B cell (primary cell): ENCODE measurements around the gene SFTPD. TPM values are rescaled to one million over a fixed set of nuclear protein-coding genes. Genes with fewer than 3 reads are reported as not detected.

Experiments used
- ATAC-seq: fragments of 200-7000 bp; cut with Tn5 transposase; one replicate; pipeline ENCODE4 v1.10.0; 2021; ENCODE audit warnings: low read depth, mild to moderate bottlenecking, moderate number of reproducible peaks, moderate library complexity
- CTCF ChIA-PET: fragments of 350-600 bp; sonication (Branson Sonifier 250); formaldehyde crosslinking; loops from one replicate; lab custom pipeline; 2021; ENCODE audit warnings: antibody characterized with exemption, inconsistent platforms; lab: Charles Lee
- POLR2A ChIA-PET: fragments of 350-600 bp; sonication (Branson Sonifier 250); formaldehyde crosslinking; loops from one replicate; lab custom pipeline; 2021; ENCODE audit warnings: antibody characterized with exemption; lab: Charles Lee
- DNase-seq: peaks from one replicate; pipeline ENCODE4 v3.0.0; 2013
- H2AFZ ChIP-seq: 2 replicates; pipeline ENCODE4 v1.6.1; 2012; ENCODE audit warnings: mild to moderate bottlenecking, low read depth, low read length; ENCODE audit not compliant: insufficient read depth, poor library complexity, severe bottlenecking
- H3K27ac ChIP-seq, 2 donors: 1 replicate in 1 of 2; 2 replicates in 1 of 2; pipeline ENCODE4 v1.5.1; 2012 to 2013; ENCODE audit warnings: low read length in 2 of 2, mild to moderate bottlenecking in 2 of 2, moderate library complexity in 1 of 2
- H3K27me3 ChIP-seq, 4 experiments: fragments of 200-600 bp in 1 of 4; sonication (generic) in 1 of 4; replicated peaks in 1 of 4; 1 replicate in 2 of 4; 2 replicates in 2 of 4; pipeline versions ENCODE4 v1.6.1 to v1.7.0; 2013 to 2016; ENCODE audit warnings: low read length in 3 of 4, mild to moderate bottlenecking in 2 of 4, mixed read lengths in 1 of 4, moderate library complexity in 1 of 4; ENCODE audit not compliant: insufficient read depth in 4 of 4, control insufficient read depth in 3 of 4; ENCODE audit errors: control extremely low read depth in 1 of 4
- H3K36me3 ChIP-seq, 2 experiments: replicated peaks in 1 of 2; 1 replicate in 1 of 2; 2 replicates in 1 of 2; pipeline versions ENCODE4 v1.6.1 to v1.7.1; 2013; ENCODE audit warnings: low read length in 1 of 2; ENCODE audit not compliant: insufficient read depth in 2 of 2, control insufficient read depth in 1 of 2; ENCODE audit errors: control extremely low read depth in 1 of 2, extremely low read depth in 1 of 2
- H3K4me1 ChIP-seq, 2 donors: fragments of 200-600 bp in 1 of 2; sonication (generic) in 1 of 2; 1 replicate in 1 of 2; 2 replicates in 1 of 2; pipeline versions ENCODE4 v1.5.1 to v1.6.1; 2013 to 2017; ENCODE audit warnings: low read length in 2 of 2; ENCODE audit not compliant: control insufficient read depth in 2 of 2, insufficient read depth in 2 of 2
- H3K4me2 ChIP-seq: replicated peaks from 2 replicates; pipeline ENCODE3; 2012; ENCODE audit warnings: mild to moderate bottlenecking, low read depth, low read length; ENCODE audit not compliant: poor library complexity, severe bottlenecking
- H3K4me3 ChIP-seq, 5 experiments: fragments of 200-600 bp in 1 of 5; sonication (generic) in 1 of 5; 1 replicate in 3 of 5; 2 replicates in 2 of 5; pipeline versions ENCODE4 v1.5.1 to v1.7.0; 2011 to 2016; ENCODE audit warnings: low read length in 4 of 5, mild to moderate bottlenecking in 4 of 5, low read depth in 2 of 5, control low read depth in 1 of 5, moderate library complexity in 1 of 5; ENCODE audit not compliant: insufficient read depth in 1 of 5; ENCODE audit errors: control extremely low read depth in 1 of 5, extremely low read depth in 1 of 5
- H3K79me2 ChIP-seq: fragments of 200-600 bp; sonication (generic); one replicate; pipeline ENCODE4 v1.6.0; 2016; ENCODE audit warnings: low read length; ENCODE audit not compliant: control insufficient read depth, insufficient read depth
- H3K9ac ChIP-seq: fragments of 200-600 bp; sonication (generic); 2 replicates; pipeline ENCODE4 v1.6.1; 2017; ENCODE audit warnings: mild to moderate bottlenecking, low read length, moderate library complexity
- H3K9me3 ChIP-seq, 3 donors: one replicate each; pipeline versions ENCODE4 v1.6.1 to v1.7.1; 2013; ENCODE audit warnings: low read length in 2 of 3; ENCODE audit not compliant: control insufficient read depth in 2 of 3, insufficient read depth in 1 of 3; ENCODE audit errors: control extremely low read depth in 1 of 3
- H4K20me1 ChIP-seq: 2 replicates; pipeline ENCODE4 v1.6.0; 2012; ENCODE audit warnings: mild to moderate bottlenecking, low read length; ENCODE audit not compliant: insufficient read depth, control insufficient read depth, poor library complexity, severe bottlenecking
- H3K27ac Mint-ChIP-seq: one replicate; pipeline ENCODE4 v1.8.0; 2021; ENCODE audit warnings: mixed read lengths
- H3K27me3 Mint-ChIP-seq: one replicate; pipeline ENCODE4 v1.8.0; 2021; ENCODE audit warnings: mixed read lengths
- H3K4me1 Mint-ChIP-seq: one replicate; pipeline ENCODE4 v1.8.0; 2021; ENCODE audit warnings: mixed read lengths
- H3K4me3 Mint-ChIP-seq: one replicate; pipeline ENCODE4 v1.8.0; 2021; ENCODE audit warnings: mixed read lengths
- H3K9me3 Mint-ChIP-seq: one replicate; pipeline ENCODE4 v1.8.0; 2022; ENCODE audit warnings: mixed read lengths; ENCODE audit not compliant: insufficient read depth
- CTCF ChIP-seq: fragments of 200-600 bp; IDR thresholded peaks from one replicate; pipeline ENCODE4 v1.8.0; 2022; ENCODE audit warnings: antibody characterized with exemption, mild to moderate bottlenecking
- EZH2 ChIP-seq: IDR thresholded peaks from 2 replicates; pipeline ENCODE4 v1.6.1; 2012; ENCODE audit warnings: borderline replicate concordance, low read depth, mild to moderate bottlenecking, moderate library complexity, low read length; ENCODE audit not compliant: insufficient read depth, poor library complexity, severe bottlenecking
- WGBS: methylation state at CpG from one replicate; pipeline ENCODE4 v1.1.5; 2013; ENCODE audit warnings: missing lambda C conversion rate; ENCODE audit not compliant: insufficient coverage; 5-methylcytosine and 5-hydroxymethylcytosine counted together
- intact Hi-C: fragments of 100-400 bp; cut with micrococcal nuclease; formaldehyde crosslinking; loops from one replicate; pipeline ENCODE4 v1.10.0; 2022
- polyA plus RNA-seq: library from polyadenylated mRNA; depleted of rRNA; stranded (reverse); fragments of >200 nt; gene quantifications from 2 replicates; pipeline ENCODE4 v1.2.3, GENCODE V29; 2012
- total RNA-seq, 2 donors: library from RNA; stranded (reverse); fragments of 120-200 nt in 1 of 2; gene quantifications; 1 replicate in 1 of 2; 2 replicates in 1 of 2; pipeline versions ENCODE4 v1.2.3 to v1.2.4, GENCODE V29; 2013 to 2022

Gene SFTPD
- total and polyA plus RNA-seq, 2 donors (not counting 1 experiment from before 2014, with no cell fraction given) = 0.24 to 0.59 TPM

GRCh38 chr10:79983286-79983909 lies 34.5 kb upstream of the SFTPD start:
- DNase-seq = no peak
- H3K4me1 Mint-ChIP-seq = peaks cover 13% of the 10 kb centered on the region
- ChIA-PET POLR2A (no interaction called here), CTCF (no interaction called here)
- H3K4me3 ChIP-seq = no peak overlapping the region
- 39% methylated on average over 27 of the region's 40 CpGs for WGBS
- no peak overlapping the region for H2AFZ ChIP-seq
- H4K20me1 ChIP-seq = no peaks in the 10 kb centered on the region
- H3K9me3 Mint-ChIP-seq = no peaks in the 10 kb centered on the region
- H3K79me2 ChIP-seq = no peaks in the 10 kb centered on the region
- no peak overlapping the region for H3K27ac ChIP-seq
- peaks cover 0 to 6% (median 4%) of the 10 kb centered on the region in 3 donors for H3K9me3 ChIP-seq
- peak overlapping the region; percentile 46 for H3K4me3 Mint-ChIP-seq
- H3K4me2 ChIP-seq = no peak overlapping the region
- H3K27me3 ChIP-seq = peaks cover 0 to 46% (median 8%) of the 10 kb centered on the region in 4 experiments
- no peak overlapping the region for H3K9ac ChIP-seq
- no peak for ATAC-seq
- peaks cover 9 to 10% of the 10 kb centered on the region in 2 donors for H3K4me1 ChIP-seq
- TF ChIP-seq EZH2 (no peak), CTCF (no peak)
- intact Hi-C loops = no loop called here
- no peaks in the 10 kb centered on the region for H3K36me3 ChIP-seq
- H3K27ac Mint-ChIP-seq = no peak overlapping the region
- peaks cover 51% of the 10 kb centered on the region for H3K27me3 Mint-ChIP-seq

GRCh38 chr10:79982861-79983260 lies 34.0 kb upstream of the SFTPD start:
- Mint-ChIP-seq H3K4me3 (peak overlapping the region; percentile 77), H3K4me1 (peaks cover 13% of the 10 kb centered on the region), H3K27ac (no peak overlapping the region), H3K27me3 (peaks cover 54% of the 10 kb centered on the region), H3K9me3 (no peaks in the 10 kb centered on the region)
- Histone ChIP-seq H3K9ac (no peak overlapping the region), H3K4me3 (peak overlapping the region in 1 of 5 experiments; percentile 59), H3K27ac (no peak overlapping the region), H3K4me1 (peaks cover 9 to 10% of the 10 kb centered on the region in 2 donors), H3K27me3 (peaks cover 0 to 50% (median 8%) of the 10 kb centered on the region in 4 experiments), H2AFZ (no peak overlapping the region), H3K79me2 (no peaks in the 10 kb centered on the region), H3K9me3 (peaks cover 0 to 3% (median 2%) of the 10 kb centered on the region in 3 donors), H3K36me3 (no peaks in the 10 kb centered on the region), H4K20me1 (no peaks in the 10 kb centered on the region), H3K4me2 (no peak overlapping the region)
- ATAC-seq = no peak
- CTCF ChIA-PET = no interaction called here
- POLR2A ChIA-PET = no interaction called here
- intact Hi-C loops = no loop called here
- WGBS = 38% methylated on average over 9 of the region's 11 CpGs
- DNase-seq = no peak
- TF ChIP-seq EZH2 (no peak), CTCF (no peak)
